GM19397 (cell line): ENCODE results near the gene UBXN6.

Experiments used
- ATAC-seq: cut with Tn5 transposase; IDR thresholded peaks from one replicate; pipeline ENCODE4 v1.9.1; 2021; ENCODE audit warnings: mild to moderate bottlenecking, moderate library complexity; ENCODE audit not compliant: unreplicated experiment

The UBXN6 gene

DNA sequence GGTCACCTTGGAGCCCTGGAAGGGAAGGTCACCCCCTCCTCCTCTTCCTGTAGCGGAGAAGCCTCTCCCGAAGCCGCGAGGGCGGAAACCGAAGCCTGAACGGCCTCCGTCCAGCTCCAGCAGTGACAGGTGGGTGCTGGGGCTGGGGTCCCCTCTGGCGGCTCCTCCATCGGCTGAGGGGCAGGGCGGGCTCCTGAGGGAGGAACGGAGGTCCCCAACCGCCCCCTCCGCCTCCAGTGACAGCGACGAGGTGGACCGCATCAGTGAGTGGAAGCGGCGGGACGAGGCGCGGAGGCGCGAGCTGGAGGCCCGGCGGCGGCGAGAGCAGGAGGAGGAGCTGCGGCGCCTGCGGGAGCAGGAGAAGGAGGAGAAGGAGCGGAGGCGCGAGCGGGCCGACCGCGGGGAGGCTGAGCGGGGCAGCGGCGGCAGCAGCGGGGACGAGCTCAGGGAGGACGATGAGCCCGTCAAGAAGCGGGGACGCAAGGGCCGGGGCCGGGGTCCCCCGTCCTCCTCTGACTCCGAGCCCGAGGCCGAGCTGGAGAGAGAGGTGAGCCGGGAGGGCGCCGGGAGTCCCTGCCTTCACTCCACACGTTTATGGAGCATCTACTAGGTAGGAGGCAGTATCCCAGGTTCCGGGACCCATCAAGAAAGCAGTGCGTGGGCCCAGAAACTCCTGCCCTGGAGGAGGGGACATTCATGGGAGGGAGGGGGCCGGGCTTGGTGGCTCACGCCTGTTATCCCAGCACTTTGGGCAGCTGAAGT is 36.5 kb upstream of the UBXN6 start:
- ATAC-seq = no peak

DNA sequence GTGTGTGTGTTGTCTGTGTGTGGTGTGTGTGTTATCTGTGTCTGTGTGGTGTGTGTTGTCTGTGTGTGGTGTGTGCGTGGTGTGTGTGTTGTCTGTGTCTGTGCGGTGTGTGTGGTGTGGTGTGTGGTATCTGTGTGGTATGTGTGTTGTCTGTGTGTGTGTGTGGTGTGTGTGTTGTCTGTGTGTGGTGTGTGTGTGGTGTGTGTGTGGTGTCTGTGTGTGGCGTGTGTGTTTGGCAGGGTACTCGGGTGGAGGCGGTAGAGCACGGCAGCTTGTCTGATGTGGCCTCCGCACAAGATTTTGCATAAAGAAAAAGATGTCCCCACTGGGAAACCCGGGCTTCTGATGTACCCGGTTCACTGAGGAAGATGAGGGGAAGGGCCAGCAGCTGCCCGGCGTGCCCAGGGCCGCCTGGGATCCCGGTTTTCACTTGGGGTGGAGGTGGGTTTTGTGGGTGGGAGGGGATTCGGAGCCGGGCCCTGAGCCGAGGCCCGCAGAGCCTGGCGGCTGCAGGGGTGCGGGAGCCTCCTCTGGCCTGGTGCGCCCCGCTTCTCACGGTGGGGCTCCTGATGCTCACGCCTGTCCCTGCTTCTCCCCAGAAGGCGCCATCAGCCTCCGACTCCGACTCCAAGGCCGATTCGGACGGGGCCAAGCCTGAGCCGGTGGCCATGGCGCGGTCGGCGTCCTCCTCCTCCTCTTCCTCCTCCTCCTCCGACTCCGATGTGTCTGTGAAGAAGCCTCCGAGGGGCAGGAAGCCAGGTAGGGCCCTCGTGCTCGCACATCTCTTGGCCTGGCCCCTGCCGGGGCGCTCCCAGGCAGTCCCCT is 35.7 kb upstream of the UBXN6 start:
- ATAC-seq = no peak

DNA sequence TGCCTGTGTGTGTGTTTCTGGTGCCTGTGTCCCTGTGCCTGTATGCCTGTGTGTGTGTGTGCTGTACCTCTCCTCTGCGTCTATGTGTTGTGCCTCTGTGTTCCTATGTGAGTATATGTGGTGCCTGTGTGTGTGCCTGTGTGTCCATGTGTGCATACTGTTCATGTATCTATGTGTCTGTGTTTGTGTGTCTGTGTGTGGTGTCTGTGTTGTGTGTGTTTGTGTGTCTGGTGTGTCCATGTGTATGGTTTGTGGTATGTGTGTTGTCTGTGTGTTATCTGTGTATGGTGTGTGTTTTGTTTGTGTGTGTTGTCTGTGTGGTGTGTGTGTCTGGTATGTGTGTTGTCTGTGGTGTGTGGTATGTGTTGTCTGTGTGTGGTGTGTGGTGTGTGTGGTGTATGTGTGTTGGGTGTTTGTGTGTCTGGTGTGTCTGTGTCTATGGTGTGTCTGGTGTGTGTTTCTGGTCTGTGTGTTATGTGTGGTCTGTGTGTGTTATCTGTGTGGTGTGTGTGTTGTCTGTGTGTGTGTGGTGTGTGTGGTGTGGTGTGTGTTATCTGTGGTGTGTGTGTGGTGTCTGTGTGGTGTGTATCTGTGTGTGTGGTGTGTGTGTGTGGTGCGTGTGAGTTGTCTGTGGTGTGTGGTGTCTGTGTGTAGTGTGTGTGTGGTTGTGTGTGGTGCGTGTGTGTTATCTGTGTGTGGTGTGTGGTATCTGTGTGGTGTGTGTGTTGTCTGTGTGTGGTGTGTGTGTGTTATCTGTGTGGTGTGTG is 34.9 kb upstream of the UBXN6 start:
- no peak for ATAC-seq

DNA sequence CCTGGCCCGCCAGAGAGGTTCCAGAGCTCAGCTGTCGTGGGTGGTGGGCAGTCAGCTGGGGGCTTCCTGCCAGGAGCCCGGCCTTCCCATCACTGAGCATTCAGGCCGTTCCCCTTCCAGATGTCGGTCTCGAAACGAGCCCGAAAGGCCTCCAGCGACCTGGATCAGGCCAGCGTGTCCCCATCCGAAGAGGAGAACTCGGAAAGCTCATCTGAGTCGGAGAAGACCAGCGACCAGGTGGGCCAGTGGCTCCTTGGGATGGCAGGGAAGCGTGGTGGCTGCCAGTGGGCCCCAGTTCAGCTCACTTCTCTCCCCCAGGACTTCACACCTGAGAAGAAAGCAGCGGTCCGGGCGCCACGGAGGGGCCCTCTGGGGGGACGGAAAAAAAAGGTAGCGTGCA is 33.9 kb upstream of the UBXN6 start:
- ATAC-seq = no peak

DNA sequence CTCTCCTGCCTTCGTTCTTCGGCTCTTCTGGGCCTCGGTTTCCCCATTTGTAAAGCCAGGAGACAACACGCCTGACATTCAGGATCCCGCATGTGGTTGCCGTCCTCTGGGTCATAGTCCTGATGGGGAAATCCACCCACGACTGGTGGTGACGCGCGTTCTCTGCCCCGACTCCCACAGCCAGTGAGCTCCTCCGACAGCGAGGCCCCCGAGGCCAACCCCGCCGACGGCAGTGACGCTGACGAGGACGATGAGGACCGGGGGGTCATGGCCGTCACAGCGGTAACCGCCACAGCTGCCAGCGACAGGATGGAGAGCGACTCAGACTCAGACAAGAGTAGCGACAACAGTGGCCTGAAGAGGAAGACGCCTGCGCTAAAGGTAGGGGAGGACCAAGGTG is 30.9 kb upstream of the UBXN6 start:
- no peak for ATAC-seq

DNA sequence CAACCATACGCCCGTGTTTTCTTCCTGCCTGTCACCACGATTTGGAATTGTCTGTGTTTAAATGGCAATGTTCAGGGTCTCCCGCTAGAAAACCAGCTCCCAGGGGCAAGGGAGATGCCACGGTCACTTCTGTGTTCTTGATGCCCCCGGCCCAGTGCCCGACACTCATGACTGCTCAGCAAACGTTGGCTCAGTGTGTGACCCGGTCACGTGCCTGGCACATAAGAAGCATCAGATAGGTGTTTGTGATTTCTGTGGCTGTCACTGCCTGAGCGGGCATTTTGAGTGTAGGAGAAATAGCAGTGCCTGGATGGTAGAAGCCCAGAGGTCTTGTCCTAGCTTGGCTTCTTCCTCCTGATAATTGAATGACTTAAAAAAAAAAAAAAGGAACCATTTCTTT is 30.0 kb upstream of the UBXN6 start:
- no peak for ATAC-seq

DNA sequence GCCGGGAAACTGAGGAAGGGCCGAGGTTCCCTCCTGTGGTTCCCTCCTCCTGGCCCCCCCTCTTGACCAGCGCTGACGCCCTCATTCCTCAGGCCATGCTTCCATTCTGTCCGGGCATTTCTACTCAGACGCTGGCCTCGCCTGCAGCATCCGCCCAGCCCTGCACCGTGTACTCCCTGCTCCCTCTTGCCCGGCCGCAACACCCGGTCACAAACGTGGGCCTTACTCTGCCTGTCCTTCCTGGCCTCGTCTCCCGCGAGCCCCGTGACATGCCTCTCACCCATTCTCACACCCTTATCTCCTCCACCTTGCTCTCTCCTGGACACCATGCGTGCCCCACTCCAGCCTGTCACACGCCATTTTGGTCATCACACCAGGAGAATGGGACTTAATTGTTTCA is 25.8 kb upstream of the UBXN6 start:
- no peak for ATAC-seq

DNA sequence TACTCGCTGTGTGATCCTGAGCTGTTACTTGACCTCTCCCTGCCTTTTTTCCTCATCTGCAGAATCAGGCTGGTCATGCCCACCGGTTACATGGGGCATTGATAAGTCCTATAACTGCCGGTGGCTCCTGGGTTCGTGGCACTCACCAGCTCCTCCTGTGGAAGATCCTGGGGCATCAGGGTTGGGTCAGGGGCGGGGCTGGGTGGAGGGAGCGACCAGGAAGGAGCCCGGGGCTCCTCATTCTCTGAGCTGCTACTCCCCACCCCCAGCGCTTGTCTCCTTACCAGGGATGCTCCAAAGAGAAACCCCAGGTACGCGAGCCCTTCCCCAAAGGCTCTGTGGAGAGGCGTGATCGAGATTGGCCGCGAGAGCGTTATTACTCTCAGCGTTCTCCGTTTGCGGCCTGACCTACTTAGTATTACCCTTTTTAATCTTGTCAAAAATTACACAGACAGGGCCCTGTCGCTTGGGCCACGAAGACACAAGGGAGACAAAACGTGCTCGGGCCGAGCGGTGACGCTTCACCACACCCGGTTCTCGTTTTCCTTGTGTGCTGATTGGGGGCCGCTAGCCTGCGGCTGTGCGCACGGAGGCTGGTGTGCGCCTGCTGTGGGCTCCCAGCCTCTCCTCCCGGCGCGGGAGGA is 25.2 kb upstream of the UBXN6 start:
- ATAC-seq = no peak

DNA sequence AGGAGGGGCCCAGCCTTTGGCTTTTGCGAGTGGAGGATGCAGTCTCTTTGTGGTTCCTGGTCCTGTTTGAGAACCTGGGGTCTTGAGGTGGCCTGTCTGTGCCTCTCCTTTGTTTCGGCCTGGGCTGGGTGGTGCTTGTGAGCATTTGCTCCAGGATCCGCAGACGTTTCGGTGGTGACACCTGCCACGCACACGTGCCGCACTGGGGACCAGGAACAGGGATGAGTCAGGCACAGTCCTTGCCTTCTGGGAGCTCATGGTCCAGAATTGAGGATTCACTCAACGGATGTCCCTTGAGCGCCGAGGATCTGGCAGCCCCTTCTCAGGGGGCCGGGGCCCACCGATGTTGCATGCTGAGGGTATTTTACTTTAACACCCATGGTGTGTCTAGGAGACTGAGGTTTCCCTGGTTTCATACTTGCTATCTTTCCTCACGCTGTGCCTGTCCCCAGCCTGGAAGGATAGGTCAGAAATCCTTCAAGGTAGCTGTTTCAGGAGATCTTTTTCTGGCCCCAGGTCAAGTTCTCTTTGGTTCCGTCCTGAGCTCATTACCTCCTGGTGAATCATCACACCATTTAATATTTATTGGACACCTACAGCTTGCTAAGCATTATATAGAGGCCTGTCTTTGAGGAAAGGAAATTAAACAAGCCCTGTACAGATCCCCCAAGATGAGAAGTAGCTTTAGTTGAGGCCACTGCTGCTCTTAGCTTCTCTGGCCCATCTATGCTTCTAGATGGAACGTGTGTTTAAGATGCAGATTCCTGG is 19.6 kb upstream of the UBXN6 start:
- ATAC-seq = no peak

DNA sequence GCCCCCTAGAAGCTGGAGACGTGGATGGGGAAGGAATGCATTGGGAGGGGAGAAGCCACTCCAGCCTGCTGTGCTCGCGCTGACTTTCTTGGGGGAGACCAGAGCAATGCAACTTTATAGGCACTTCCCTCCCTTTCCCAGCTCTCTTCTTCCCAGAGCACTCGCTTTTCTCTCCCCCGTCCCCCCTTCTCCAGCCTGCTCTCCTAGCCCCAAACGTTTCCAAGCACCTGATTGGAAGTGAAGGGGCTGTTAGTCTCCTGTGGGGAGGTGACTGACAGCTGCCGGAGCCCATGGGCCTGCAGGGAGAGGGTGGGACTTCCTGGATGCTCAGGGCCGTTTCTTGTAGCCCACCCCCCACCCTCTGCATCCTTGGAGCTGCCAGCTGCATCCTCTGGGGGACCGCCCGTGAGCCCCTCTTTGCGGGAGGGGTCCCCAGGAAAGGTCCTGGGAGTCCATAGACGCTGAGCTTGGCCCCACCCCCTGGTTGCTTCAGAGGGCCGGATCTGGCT is 17.0 kb upstream of the UBXN6 start:
- no peak for ATAC-seq

DNA sequence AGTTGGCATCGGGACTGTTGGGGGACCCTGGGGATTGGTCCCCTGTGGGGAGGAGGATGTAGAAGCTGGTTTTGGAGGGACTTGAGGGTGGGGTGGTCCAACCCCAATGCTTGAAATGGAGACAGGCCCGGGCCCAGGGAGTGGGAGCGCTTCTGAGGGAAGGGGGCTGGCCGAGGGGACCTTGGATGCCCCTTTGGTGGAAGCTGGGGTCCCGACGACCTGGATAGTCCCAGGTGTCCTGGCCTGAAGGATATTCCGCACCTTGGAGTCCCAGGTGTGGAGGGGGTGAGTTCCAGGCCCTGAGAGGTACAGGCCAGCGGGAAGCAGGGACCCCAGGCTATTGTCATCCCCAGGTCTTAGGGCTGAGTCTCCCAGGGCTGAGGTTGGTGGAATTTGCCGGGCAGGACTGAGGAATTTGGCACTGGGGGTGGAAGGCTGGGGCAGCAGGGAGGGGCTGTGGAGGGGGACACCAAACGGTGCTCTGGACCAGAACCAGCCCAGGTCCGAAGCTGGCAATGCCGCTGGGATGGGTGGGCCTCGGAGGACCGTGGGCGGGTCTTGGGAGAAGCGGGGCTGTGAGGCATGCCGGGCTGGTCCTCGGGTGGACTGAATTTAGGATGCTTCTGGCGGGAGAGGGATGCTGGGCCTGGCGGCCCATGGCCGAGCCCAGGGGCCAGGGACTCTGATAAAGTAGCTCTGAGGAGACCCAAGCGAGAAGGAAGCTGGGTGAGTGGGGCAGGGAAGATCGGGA is 16.3 kb upstream of the UBXN6 start:
- ATAC-seq = no peak

DNA sequence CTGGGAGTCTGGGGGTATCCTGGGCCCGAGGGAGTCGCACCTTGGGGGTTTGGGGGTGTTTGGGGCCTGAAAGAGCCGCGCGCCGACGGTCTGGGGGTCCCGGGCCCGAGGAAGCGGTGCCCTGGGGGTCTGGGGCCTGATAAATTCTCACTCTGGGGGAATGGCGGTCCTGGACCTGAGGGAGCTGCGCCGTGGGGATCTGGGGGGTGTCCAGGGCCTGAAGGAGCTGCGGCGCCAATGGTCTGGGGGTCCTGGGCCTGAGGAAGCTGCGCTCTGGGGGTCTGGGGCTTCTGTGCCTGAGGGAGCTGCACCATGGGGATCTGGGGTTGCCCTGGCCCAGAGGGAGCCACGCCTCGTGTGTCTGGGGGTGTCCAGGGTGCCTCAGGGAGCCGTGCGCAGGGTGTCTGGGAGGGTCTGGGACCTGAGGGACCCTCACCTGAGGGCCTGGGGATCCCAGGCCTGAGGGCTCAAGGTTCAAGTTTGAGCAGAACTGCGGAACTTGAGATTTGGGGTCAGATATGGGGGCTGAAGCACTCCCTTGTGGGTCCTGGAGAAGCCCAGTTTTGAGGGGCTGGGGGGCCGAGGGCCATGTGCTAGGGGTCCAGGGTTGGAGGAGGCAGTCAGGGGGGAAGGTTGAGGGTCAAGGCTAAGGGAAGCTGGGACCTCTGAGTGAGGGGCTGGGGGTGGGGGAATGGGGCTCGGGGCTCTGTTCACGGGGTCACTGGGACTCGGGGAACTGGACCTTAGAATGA is 15.6 kb upstream of the UBXN6 start:
- ATAC-seq = no peak

DNA sequence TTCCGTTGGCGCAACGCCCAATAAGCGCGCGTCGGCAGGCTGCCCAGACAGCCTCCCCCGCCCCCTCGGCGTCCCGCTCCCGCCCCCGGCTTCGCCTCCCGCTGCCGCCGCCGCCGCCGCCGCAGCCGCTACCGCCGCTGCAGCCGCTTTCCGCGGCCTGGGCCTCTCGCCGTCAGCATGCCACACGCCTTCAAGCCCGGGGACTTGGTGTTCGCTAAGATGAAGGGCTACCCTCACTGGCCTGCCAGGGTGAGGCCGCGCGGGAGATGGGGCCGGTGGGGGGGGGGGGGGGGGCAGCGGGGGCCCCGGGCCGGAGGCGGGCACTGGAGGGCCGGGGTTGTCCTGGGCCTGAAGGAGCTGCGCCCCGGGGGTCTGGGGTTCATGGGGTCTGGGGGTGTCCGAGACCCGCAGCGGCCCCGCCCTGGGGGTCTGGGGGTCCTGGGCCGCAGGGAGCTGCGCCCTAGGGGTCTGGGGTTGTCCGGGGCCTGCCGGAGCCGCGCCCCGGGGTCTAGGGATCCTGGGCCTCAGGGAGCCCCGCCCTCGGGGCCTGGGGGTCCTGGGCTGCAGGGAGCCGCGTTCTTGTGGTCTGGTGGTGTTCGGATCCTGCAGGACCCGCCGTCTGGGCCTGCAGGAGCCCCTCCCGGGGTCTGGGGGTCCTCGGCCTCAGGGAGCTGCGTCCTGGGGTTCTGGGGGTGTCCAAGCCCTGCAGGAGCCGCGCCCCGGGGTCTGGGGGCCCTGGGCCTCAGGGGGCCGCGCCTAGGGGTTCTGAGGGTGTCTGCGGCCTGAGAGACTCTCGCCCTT is 14.8 kb upstream of the UBXN6 start, which contains the start of gene HDGFL2:
TSS of gene HDGFL2 (plus strand) at position 124 of the 801 bp plus-strand sequence. CDS start at position 178, 54 bp downstream.
- ATAC-seq = peak; percentile 5

DNA sequence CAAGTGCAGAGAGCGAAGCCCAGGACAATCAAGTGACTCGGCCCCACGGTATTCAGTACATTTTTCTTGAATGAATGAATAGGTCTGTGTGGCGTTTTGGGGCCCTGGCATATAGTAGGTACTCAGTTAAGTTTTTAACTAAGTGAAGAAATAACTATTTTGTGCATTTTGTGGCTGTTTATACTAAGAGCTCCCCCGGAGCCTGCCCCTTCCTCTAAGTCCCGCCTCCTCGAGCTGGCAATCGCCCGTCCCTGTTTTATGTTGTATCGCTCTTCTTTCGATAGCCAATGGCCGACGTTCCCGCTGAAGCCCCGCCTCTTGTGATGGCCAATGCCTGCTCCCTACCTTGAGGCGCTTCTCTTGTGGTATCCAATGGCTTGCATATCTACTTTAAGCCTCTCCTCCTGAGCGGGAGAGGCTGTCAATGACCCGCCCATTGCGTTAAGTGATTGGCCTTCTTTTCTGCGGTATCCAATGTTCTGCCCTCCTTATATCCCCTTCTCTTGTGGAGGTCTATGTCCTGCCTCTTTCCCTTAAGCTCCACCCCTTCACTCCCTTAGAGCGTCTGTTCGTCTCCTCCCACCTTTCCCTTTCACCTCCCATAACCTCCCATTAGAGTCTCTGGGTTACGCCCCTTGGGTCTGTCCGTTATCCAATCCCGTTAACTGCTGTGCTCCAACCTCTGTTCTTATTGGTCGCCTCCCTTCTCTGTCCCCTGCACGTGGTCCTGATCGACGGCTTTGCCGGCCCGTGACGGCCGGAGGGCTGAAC is 14.0 kb upstream of the UBXN6 start:
- peak; percentile 80 for ATAC-seq

DNA sequence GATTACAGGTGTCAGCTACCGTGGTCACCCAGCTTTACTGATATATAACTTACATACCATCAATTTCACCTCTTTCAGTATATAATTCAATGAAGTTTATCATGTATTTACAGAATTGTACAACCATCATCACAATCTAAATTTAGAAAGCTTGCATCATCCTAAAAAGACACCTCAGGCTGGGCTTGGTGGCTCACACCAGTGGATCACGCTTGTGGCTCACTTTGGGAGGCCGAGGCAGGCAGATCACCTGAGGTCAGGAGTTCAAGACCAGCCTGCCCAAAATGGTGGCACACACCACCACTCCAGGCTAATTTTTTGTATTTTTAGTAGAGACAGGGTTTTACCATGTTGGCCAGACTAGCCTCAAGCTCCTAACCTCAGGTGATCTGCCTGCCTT is 10.2 kb upstream of the UBXN6 start:
- ATAC-seq = no peak

DNA sequence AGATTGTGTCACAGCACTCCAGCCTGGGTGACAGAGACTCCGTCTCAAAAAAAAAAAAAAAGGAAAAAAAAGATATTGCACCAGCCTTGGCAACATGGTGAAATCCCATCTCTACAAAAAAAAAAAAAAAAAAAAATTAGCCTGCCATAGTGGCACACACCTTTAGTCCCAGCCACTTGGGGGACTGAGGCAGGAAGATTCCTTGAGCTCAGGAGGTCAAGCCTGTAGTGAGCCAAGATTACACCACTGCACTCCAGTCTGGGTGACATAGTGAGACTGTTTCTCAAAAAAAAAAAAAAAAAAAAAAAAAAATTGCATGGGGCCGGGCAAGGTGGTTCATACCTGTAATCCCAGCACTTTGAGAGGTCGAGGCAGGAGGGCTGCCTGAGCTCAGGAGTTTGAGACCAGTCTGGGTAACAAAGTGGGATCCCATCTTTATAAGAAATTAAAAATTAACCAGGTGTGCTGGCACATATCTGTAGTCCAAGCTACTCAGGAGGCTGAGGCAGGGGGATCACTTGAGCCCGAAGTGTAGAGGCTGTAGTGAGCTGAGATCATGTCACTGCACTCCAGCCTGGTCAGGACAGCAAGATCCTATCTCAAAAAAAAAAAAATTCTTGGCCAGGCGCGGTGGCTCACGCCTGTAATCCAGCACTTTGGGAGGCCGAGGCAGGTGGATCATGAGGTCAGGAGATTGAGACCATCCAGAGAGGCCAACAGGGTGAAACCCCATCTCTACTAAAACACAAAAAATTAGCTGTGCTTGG is 7.4 kb upstream of the UBXN6 start:
- ATAC-seq = no peak
